Mesothelial cell of epicardium (in vitro differentiated cells): ENCODE results near the gene PDZK1. TPM values are rescaled to one million over a fixed set of nuclear protein-coding genes. Genes with fewer than 3 reads are reported as not detected.

ENCODE experiments used
- DNase-seq, 2 experiments: peaks; one replicate each; pipeline ENCODE4 v3.0.0; 2021; ENCODE audit warnings: low spot score in 2 of 2; ENCODE audit not compliant: unreplicated experiment in 2 of 2
- H3K27ac Mint-ChIP-seq: 2 replicates; pipeline ENCODE4 v1.8.0; 2021; ENCODE audit warnings: mixed read lengths
- H3K27me3 Mint-ChIP-seq: 2 replicates; pipeline ENCODE4 v1.8.0; 2021; ENCODE audit warnings: low read depth, mixed read lengths
- H3K36me3 Mint-ChIP-seq: 2 replicates; pipeline ENCODE4 v1.8.0; 2021; ENCODE audit warnings: mixed read lengths
- H3K4me1 Mint-ChIP-seq: 2 replicates; pipeline ENCODE4 v1.8.0; 2021; ENCODE audit warnings: mixed read lengths
- H3K4me3 Mint-ChIP-seq: 2 replicates; pipeline ENCODE4 v1.8.0; 2021; ENCODE audit warnings: mild to moderate bottlenecking, moderate library complexity, mixed read lengths
- H3K9me3 Mint-ChIP-seq: 2 replicates; pipeline ENCODE4 v1.8.0; 2021; ENCODE audit warnings: mixed read lengths
- CTCF ChIP-seq: fragments of 200-600 bp; sonication (generic); IDR thresholded peaks from one replicate; pipeline ENCODE4 v1.5.0; 2021; ENCODE audit warnings: antibody characterized with exemption; ENCODE audit not compliant: unreplicated experiment
- total RNA-seq: library from RNA; stranded (reverse); gene quantifications from 3 replicates; pipeline ENCODE4 v1.2.1, GENCODE V29; 2021

The PDZK1 gene
- total RNA-seq, 1 donor from 2014 or later = 0.51 TPM

GRCh38 chr1:145716641-145717345 lies 9.6 kb upstream of the PDZK1 start:
- Mint-ChIP-seq H3K9me3 (no peaks in the 10 kb centered on the region), H3K4me3 (no peak overlapping the region), H3K4me1 (peaks cover 11% of the 10 kb centered on the region), H3K27me3 (peaks cover 9% of the 10 kb centered on the region), H3K36me3 (no peaks in the 10 kb centered on the region), H3K27ac (no peak overlapping the region)
- no peak for TF ChIP-seq CTCF
- no peak for DNase-seq

GRCh38 chr1:145714524-145715111 lies 7.5 kb upstream of the PDZK1 start:
- Mint-ChIP-seq H3K27ac (no peak overlapping the region), H3K4me3 (no peak overlapping the region), H3K9me3 (no peaks in the 10 kb centered on the region), H3K36me3 (no peaks in the 10 kb centered on the region), H3K4me1 (peaks cover 15% of the 10 kb centered on the region), H3K27me3 (no peaks in the 10 kb centered on the region)
- DNase-seq = no peak
- TF ChIP-seq CTCF = no peak

GRCh38 chr1:145711213-145711651 lies 4.1 kb upstream of the PDZK1 start:
- H3K4me3 Mint-ChIP-seq = no peak overlapping the region
- H3K4me1 Mint-ChIP-seq = peaks cover 17% of the 10 kb centered on the region
- H3K9me3 Mint-ChIP-seq = no peaks in the 10 kb centered on the region
- no peak for TF ChIP-seq CTCF
- H3K27me3 Mint-ChIP-seq = no peaks in the 10 kb centered on the region
- H3K36me3 Mint-ChIP-seq = no peaks in the 10 kb centered on the region
- no peak for DNase-seq
- H3K27ac Mint-ChIP-seq = peak overlapping the region; percentile 48

GRCh38 chr1:145710291-145711027 lies 3.3 kb upstream of the PDZK1 start:
- H3K27ac Mint-ChIP-seq = no peak overlapping the region

GRCh38 chr1:145708063-145708462 lies 895 bp upstream of the PDZK1 start:
- H3K27ac Mint-ChIP-seq = no peak overlapping the region
- H3K27me3 Mint-ChIP-seq = peaks cover 3% of the 10 kb centered on the region
- H3K4me1 Mint-ChIP-seq = peaks cover 17% of the 10 kb centered on the region
- no peaks in the 10 kb centered on the region for H3K36me3 Mint-ChIP-seq
- DNase-seq = no peak
- no peak overlapping the region for H3K4me3 Mint-ChIP-seq
- no peak for TF ChIP-seq CTCF
- no peaks in the 10 kb centered on the region for H3K9me3 Mint-ChIP-seq

More at GRCh38 chr1:145710291-145711027, 3.3 kb upstream of the PDZK1 start:
- peaks cover 17% of the 10 kb centered on the region for H3K4me1 Mint-ChIP-seq
- no peaks in the 10 kb centered on the region for H3K27me3 Mint-ChIP-seq
- DNase-seq = no peak
- no peaks in the 10 kb centered on the region for H3K36me3 Mint-ChIP-seq
- no peak overlapping the region for H3K4me3 Mint-ChIP-seq
- TF ChIP-seq CTCF = no peak
- no peaks in the 10 kb centered on the region for H3K9me3 Mint-ChIP-seq
